CD14-positive monocyte (primary cell): ENCODE data around the gene LRRC49. TPM values are rescaled to one million over a fixed set of nuclear protein-coding genes. Genes with fewer than 3 reads are reported as not detected.
A peak's percentile ranks its signal among the peaks of the same experiment; 100 is the strongest.

Experiments used
- DNase-seq, 3 donors: peaks; one replicate each; pipeline ENCODE4 v3.0.0-alpha.2; 2011 to 2022
- H2AFZ ChIP-seq: 2 replicates; pipeline ENCODE4 v1.6.0; 2012; ENCODE audit warnings: mild to moderate bottlenecking, low read depth, low read length, inconsistent platforms; ENCODE audit not compliant: insufficient read depth, poor library complexity, severe bottlenecking
- H3K27ac ChIP-seq, 2 donors: 1 replicate in 1 of 2; 2 replicates in 1 of 2; pipeline ENCODE4 v1.5.1; 2012 to 2013; ENCODE audit warnings: low read length in 2 of 2, control low read depth in 1 of 2, inconsistent platforms in 1 of 2, low read depth in 1 of 2, mild to moderate bottlenecking in 1 of 2
- H3K27me3 ChIP-seq, 2 donors: one replicate each; pipeline versions ENCODE4 v1.6.0 to v1.6.1; 2011 to 2013; ENCODE audit warnings: low read length in 2 of 2; ENCODE audit not compliant: control insufficient read depth in 2 of 2, insufficient read depth in 2 of 2
- H3K36me3 ChIP-seq, 2 donors: replicated peaks in 1 of 2; 1 replicate in 1 of 2; 2 replicates in 1 of 2; pipeline versions ENCODE4 v1.5.1 to v1.6.1; 2012 to 2013; ENCODE audit warnings: low read length in 2 of 2, control low read depth in 1 of 2, inconsistent platforms in 1 of 2, mild to moderate bottlenecking in 1 of 2; ENCODE audit not compliant: insufficient read depth in 2 of 2, control insufficient read depth in 1 of 2
- H3K4me1 ChIP-seq, 2 donors: 1 replicate in 1 of 2; 2 replicates in 1 of 2; pipeline versions ENCODE4 v1.5.1 to v1.6.1; 2012 to 2013; ENCODE audit warnings: low read length in 2 of 2, control low read depth in 1 of 2, inconsistent platforms in 1 of 2, mild to moderate bottlenecking in 1 of 2, moderate library complexity in 1 of 2; ENCODE audit not compliant: insufficient read depth in 2 of 2, control insufficient read depth in 1 of 2
- H3K4me2 ChIP-seq: replicated peaks from 2 replicates; pipeline ENCODE3; 2012; ENCODE audit warnings: low read length, moderate library complexity, mild to moderate bottlenecking; ENCODE audit not compliant: poor library complexity, severe bottlenecking; ENCODE audit errors: extremely low read depth
- H3K4me3 ChIP-seq, 3 experiments: fragments of 200-600 bp in 1 of 3; sonication (generic) in 1 of 3; replicated peaks in 1 of 3; 1 replicate in 2 of 3; 2 replicates in 1 of 3; pipeline ENCODE4 v1.5.1; 2011 to 2013; ENCODE audit warnings: low read length in 3 of 3, mild to moderate bottlenecking in 3 of 3, control low read depth in 2 of 3, low read depth in 2 of 3, inconsistent platforms in 1 of 3, moderate library complexity in 1 of 3
- H3K79me2 ChIP-seq: 2 replicates; pipeline ENCODE4 v1.6.0; 2012; ENCODE audit warnings: mild to moderate bottlenecking, control low read depth, inconsistent platforms, low read length, moderate library complexity; ENCODE audit not compliant: insufficient read depth
- H3K9ac ChIP-seq: 2 replicates; pipeline ENCODE4 v1.6.0; 2017; ENCODE audit warnings: low read length, mild to moderate bottlenecking; ENCODE audit not compliant: insufficient read depth, poor library complexity, severe bottlenecking
- H3K9me3 ChIP-seq, 2 donors: replicated peaks in 1 of 2; 1 replicate in 1 of 2; 2 replicates in 1 of 2; pipeline versions ENCODE4 v1.5.1 to v1.6.1; 2012 to 2013; ENCODE audit warnings: low read length in 2 of 2, control low read depth in 1 of 2; ENCODE audit not compliant: control insufficient read depth in 1 of 2, insufficient read depth in 1 of 2
- H4K20me1 ChIP-seq: 2 replicates; pipeline ENCODE4 v1.6.0; 2012; ENCODE audit warnings: mild to moderate bottlenecking, low read length, control low read depth, moderate library complexity; ENCODE audit not compliant: insufficient read depth
- H3K27ac Mint-ChIP-seq, 7 donors: one replicate each; pipeline ENCODE4 v1.8.0; 2020; ENCODE audit warnings: mild to moderate bottlenecking in 7 of 7, mixed read lengths in 7 of 7, moderate library complexity in 6 of 7, inconsistent platforms in 2 of 7
- H3K27me3 Mint-ChIP-seq, 3 donors: one replicate each; pipeline ENCODE4 v1.8.0; 2021 to 2022; ENCODE audit warnings: low read depth in 3 of 3, mild to moderate bottlenecking in 3 of 3, mixed read lengths in 3 of 3, moderate library complexity in 3 of 3, inconsistent platforms in 1 of 3
- H3K36me3 Mint-ChIP-seq, 2 donors: one replicate each; pipeline ENCODE4 v1.8.0; 2020; ENCODE audit warnings: mixed read lengths in 2 of 2, inconsistent platforms in 1 of 2, mild to moderate bottlenecking in 1 of 2
- H3K4me1 Mint-ChIP-seq: one replicate; pipeline ENCODE4 v1.8.0; 2020; ENCODE audit warnings: mild to moderate bottlenecking, mixed read lengths
- H3K4me3 Mint-ChIP-seq, 2 donors: one replicate each; pipeline ENCODE4 v1.8.0; 2020; ENCODE audit warnings: mild to moderate bottlenecking in 2 of 2, mixed read lengths in 2 of 2, moderate library complexity in 1 of 2
- H3K9me3 Mint-ChIP-seq, 7 donors: one replicate each; pipeline ENCODE4 v1.8.0; 2020 to 2022; ENCODE audit warnings: mixed read lengths in 7 of 7, mild to moderate bottlenecking in 6 of 7, moderate library complexity in 6 of 7, inconsistent platforms in 2 of 7
- WGBS: methylation state at CpG from one replicate; pipeline ENCODE4 v1.1.5; 2013; ENCODE audit warnings: missing lambda C conversion rate; ENCODE audit not compliant: insufficient coverage; 5-methylcytosine and 5-hydroxymethylcytosine counted together
- intact Hi-C, 2 donors: fragments of 100-400 bp; cut with micrococcal nuclease; formaldehyde crosslinking; loops; one replicate each; pipeline versions ENCODE4 v1.15.0 to v1.15.1; 2023
- polyA plus RNA-seq, 3 donors: library from polyadenylated mRNA; depleted of rRNA in 1 of 3; unstranded in 2 of 3; stranded (reverse) in 1 of 3; fragments of 300-500 nt in 2 of 3; fragments of >200 nt in 1 of 3; fragmentation: Illumina TruSeq in 2 of 3; gene quantifications; 1 replicate in 2 of 3; 2 replicates in 1 of 3; pipeline ENCODE4 v1.2.3, GENCODE V29; 2012 to 2021
- TF ChIP-seq, protein P1 (sequence below): fragments of 200-600 bp; IDR thresholded peaks from one replicate; pipeline ENCODE4 v1.8.0; 2022; ENCODE audit warnings: antibody characterized with exemption, mild to moderate bottlenecking

The LRRC49 gene
- polyA plus RNA-seq, 3 donors, result 0.08 to 0.51 (median 0.24) TPM

DNA sequence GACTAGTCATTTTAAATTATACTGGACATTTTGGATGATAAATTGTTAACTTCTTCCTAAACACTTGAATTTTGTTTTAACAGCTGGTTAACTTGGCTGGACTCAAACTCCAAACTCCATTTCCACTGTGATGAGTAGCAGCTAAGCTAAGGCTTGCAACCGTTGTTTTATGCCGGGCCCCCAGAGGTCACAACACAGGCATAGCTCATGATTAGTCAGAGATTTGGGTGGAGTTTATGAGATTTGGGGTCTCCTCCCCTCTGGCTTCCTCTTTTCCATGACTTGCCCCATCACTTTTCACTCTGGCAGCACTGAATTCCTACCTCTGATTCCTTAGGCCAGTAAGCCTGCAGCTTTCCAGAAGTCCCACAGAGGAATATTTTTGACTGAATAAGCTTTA is 13.2 kb upstream of the LRRC49 start:
- H3K9ac ChIP-seq, result no peak overlapping the region
- no peaks in the 10 kb centered on the region for H3K36me3 Mint-ChIP-seq
- TF ChIP-seq, protein P1, sequence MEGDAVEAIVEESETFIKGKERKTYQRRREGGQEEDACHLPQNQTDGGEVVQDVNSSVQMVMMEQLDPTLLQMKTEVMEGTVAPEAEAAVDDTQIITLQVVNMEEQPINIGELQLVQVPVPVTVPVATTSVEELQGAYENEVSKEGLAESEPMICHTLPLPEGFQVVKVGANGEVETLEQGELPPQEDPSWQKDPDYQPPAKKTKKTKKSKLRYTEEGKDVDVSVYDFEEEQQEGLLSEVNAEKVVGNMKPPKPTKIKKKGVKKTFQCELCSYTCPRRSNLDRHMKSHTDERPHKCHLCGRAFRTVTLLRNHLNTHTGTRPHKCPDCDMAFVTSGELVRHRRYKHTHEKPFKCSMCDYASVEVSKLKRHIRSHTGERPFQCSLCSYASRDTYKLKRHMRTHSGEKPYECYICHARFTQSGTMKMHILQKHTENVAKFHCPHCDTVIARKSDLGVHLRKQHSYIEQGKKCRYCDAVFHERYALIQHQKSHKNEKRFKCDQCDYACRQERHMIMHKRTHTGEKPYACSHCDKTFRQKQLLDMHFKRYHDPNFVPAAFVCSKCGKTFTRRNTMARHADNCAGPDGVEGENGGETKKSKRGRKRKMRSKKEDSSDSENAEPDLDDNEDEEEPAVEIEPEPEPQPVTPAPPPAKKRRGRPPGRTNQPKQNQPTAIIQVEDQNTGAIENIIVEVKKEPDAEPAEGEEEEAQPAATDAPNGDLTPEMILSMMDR, result no peak
- no peaks in the 10 kb centered on the region for H3K9me3 ChIP-seq
- H3K79me2 ChIP-seq, result no peaks in the 10 kb centered on the region
- H3K4me2 ChIP-seq, result no peak overlapping the region
- DNase-seq, result no peak
- intact Hi-C loops, result no loop called here
- H3K4me3 Mint-ChIP-seq, result no peak overlapping the region
- no peaks in the 10 kb centered on the region for H3K36me3 ChIP-seq
- H3K9me3 Mint-ChIP-seq, result no peaks in the 10 kb centered on the region
- H3K27ac Mint-ChIP-seq, result peak overlapping the region in 1 of 7 donors; percentile 7
- H3K4me1 ChIP-seq, result no peaks in the 10 kb centered on the region
- H2AFZ ChIP-seq, result no peak overlapping the region
- no CpG with 5 or more reads among the region's 2 CpGs for WGBS
- H4K20me1 ChIP-seq, result no peaks in the 10 kb centered on the region
- H3K27ac ChIP-seq, result no peak overlapping the region
- peaks cover 3 to 7% (median 4%) of the 10 kb centered on the region in 3 donors for H3K27me3 Mint-ChIP-seq
- H3K4me3 ChIP-seq, result no peak overlapping the region
- H3K27me3 ChIP-seq, result no peaks in the 10 kb centered on the region
- H3K4me1 Mint-ChIP-seq, result no peaks in the 10 kb centered on the region

DNA sequence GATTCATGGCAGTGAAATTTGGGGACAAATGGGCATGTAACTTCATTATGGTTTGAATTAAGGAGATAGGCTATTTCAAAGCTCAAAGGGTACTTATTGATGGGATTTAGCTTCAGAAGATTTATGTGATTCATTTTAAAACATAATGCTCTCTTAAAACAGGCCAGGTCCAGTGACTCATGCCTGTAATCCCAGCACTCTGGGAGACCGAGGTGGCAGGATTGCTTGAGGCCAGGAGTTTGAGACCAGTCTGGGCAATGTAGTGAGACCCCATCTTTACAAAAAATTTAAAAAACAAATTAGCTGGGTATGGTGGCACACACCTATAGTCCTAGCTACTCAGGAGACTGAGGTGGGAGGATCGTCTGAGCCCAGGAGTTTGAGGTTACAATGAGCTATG is 11.8 kb upstream of the LRRC49 start:
- Histone ChIP-seq H3K9ac (no peak overlapping the region), H3K4me2 (no peak overlapping the region), H2AFZ (no peak overlapping the region), H3K4me3 (no peak overlapping the region), H3K9me3 (no peaks in the 10 kb centered on the region), H4K20me1 (no peaks in the 10 kb centered on the region), H3K36me3 (no peaks in the 10 kb centered on the region), H3K4me1 (no peaks in the 10 kb centered on the region), H3K27ac (no peak overlapping the region), H3K27me3 (no peaks in the 10 kb centered on the region), H3K79me2 (no peaks in the 10 kb centered on the region)
- no peaks in the 10 kb centered on the region for H3K4me1 Mint-ChIP-seq
- no peak overlapping the region for H3K27ac Mint-ChIP-seq
- WGBS, result 100% methylated on average over 1 of the region's 2 CpGs
- no peak for DNase-seq
- H3K9me3 Mint-ChIP-seq, result no peaks in the 10 kb centered on the region
- intact Hi-C loops, result no loop called here
- TF ChIP-seq, protein P1, result no peak
- peaks cover 1 to 7% (median 3%) of the 10 kb centered on the region in 3 donors for H3K27me3 Mint-ChIP-seq
- no peaks in the 10 kb centered on the region for H3K36me3 Mint-ChIP-seq
- no peak overlapping the region for H3K4me3 Mint-ChIP-seq
